Measurements from ENCODE around the gene TMEM30B. TPM values are rescaled to one million over a fixed set of nuclear protein-coding genes. Genes with fewer than 3 reads are reported as not detected.
A peak's percentile ranks its signal among the peaks of the same experiment; 100 is the strongest.

Gene TMEM30B
- total and polyA plus RNA-seq, 10 of the 15 experiments (the other 5 are each of a cell fraction or from before 2014, with no cell fraction given), result 0.10 TPM; not detected in 9

DNA sequence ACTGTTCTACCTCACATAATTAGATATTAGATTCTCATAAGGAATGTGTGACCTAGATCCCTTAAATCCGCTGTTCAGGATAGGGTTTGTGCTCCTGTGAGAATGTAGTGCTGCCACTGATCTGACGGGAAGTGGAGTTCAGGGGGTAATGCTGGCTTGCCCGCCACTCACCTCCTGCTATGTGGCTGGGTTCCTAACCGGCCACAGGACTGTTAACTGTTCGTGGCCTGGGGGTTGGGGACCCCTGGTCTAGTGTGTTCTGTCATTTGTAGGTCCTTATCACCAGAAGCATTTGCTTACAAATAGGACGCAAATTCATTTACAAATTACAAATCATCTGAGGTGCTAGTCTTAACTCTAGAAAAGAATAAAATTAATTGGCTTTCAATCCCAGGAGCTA, 16.4 kb upstream of the TMEM30B start (continued):
- TF ChIP-seq, protein P1, sequence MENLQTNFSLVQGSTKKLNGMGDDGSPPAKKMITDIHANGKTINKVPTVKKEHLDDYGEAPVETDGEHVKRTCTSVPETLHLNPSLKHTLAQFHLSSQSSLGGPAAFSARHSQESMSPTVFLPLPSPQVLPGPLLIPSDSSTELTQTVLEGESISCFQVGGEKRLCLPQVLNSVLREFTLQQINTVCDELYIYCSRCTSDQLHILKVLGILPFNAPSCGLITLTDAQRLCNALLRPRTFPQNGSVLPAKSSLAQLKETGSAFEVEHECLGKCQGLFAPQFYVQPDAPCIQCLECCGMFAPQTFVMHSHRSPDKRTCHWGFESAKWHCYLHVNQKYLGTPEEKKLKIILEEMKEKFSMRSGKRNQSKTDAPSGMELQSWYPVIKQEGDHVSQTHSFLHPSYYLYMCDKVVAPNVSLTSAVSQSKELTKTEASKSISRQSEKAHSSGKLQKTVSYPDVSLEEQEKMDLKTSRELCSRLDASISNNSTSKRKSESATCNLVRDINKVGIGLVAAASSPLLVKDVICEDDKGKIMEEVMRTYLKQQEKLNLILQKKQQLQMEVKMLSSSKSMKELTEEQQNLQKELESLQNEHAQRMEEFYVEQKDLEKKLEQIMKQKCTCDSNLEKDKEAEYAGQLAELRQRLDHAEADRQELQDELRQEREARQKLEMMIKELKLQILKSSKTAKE (IDR thresholded peaks at IDR 0.05; ENCODE audit: low read depth, poor library complexity, severe bottlenecking), result no peak
- no peak for TF ChIP-seq SIX5 (IDR thresholded peaks at IDR 0.05; ENCODE audit: low read depth, low read length, severe bottlenecking)

DNA sequence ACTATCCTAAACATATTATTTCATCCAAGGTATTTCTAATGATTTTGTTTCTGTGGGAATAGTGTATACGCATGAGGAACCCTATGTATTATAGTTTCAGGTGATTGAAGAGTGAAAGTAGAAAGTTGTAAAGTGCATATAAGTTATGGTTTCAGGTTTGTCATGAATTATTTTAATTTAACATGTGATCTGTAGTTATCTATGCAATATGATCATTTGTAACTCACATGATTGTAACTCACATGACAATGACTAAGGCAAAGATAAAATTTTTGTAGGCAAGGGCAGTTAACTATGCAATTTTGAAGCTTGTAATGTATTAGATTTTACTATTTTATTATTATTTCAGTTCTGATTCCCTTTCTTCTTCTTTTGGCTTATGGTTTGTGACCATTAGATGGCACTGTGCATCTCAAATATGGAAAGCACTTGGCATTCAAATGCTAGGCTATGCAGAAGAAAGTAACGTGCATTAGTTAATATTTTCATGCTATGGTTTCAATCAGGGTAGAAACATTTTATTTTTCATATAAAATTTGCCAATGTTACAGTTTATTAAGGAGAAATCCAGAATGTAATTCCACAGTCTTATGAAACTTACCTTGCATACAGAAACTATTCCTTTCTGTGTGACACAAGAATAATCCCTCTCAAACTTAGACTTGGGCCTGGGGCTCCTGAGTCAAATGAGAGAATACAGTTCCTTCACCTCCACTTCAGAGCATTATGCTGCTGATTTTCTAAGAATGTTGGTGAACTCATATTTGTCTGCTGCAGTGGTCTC, 15.8 kb upstream of the TMEM30B start:
- no peaks in the 10 kb centered on the region for H3K79me2 ChIP-seq (ENCODE audit: control insufficient read depth, insufficient read depth, low read length)
- in situ Hi-C loops (cut with MboI) (loop anchor here (5.0 kb wide), 1 partner anchor 540 kb away; no protein-coding TSS in a partner anchor), intact Hi-C loops (cut with micrococcal nuclease; ENCODE audit: unreplicated experiment) (loop anchor here (1.0 to 10.0 kb wide), 5 partner anchors 92 to 540 kb away; no protein-coding TSS in a partner anchor)
- no peaks in the 10 kb centered on the region for H4K20me1 ChIP-seq (ENCODE audit: control insufficient read depth, insufficient read depth)
- no peak overlapping the region; the same call in 1 of the 2 replicates for H3K9ac ChIP-seq (ENCODE audit: control insufficient read depth, insufficient read depth, low read length)
- ChIA-PET SMC1A (ENCODE audit: uncharacterized antibody, unreplicated experiment) (interaction anchor here (0.7 to 3.5 kb wide), 27 partner anchors 11 to 540 kb away, joined by 3 to 17 read pairs (median 4); no protein-coding TSS in a partner anchor), POLR2A (interaction anchor here (0.9 to 1.0 kb wide), 2 partner anchors 12 to 22 kb away, joined by 3 read pairs; no protein-coding TSS in a partner anchor), RAD21 (ENCODE audit: unreplicated experiment) (interaction anchor here (0.7 to 2.2 kb wide), 23 partner anchors 26 to 544 kb away, joined by 3 to 16 read pairs (median 4); no protein-coding TSS in a partner anchor), CTCF (interaction anchor here (0.6 to 5.9 kb wide), 35 partner anchors 9 to 593 kb away, joined by 3 to 42 read pairs (median 4); no protein-coding TSS in a partner anchor)
- H3K36me3 ChIP-seq (ENCODE audit: control insufficient read depth in 2 of 2, insufficient read depth in 2 of 2, low read length in 1 of 2), result no peaks in the 10 kb centered on the region
- H2AFZ ChIP-seq (ENCODE audit: control insufficient read depth, low read depth, low read length), result no peak overlapping the region
- FAIRE-seq (peak; percentile 57), DNase-seq (ENCODE audit: low read depth, low spot score) (peak; percentile 23), ATAC-seq (peak; percentile 89)
- H3K4me2 ChIP-seq (ENCODE audit: control insufficient read depth, insufficient read depth), result no peak overlapping the region
- no TSS peak for BruUV-seq (replicated peaks)
- no peak overlapping the region for H3K27ac ChIP-seq (ENCODE audit: control insufficient read depth, insufficient read depth)
- WGBS (ENCODE audit: insufficient coverage, insufficient replicate concordance, low lambda C conversion rate, missing lambda C conversion rate), result 2% methylated on average over 2 of the region's 2 CpGs
- peaks cover 12% of the 10 kb centered on the region for H3K4me1 ChIP-seq (ENCODE audit: control insufficient read depth, insufficient read depth, low read length)
- no peak overlapping the region for H3K4me3 ChIP-seq
- H3K9me3 ChIP-seq (replicated peaks; ENCODE audit: control insufficient read depth, insufficient read depth, low read length), result no peaks in the 10 kb centered on the region
- no peaks in the 10 kb centered on the region for H3K27me3 ChIP-seq (replicated peaks in 1 of 2; ENCODE audit: control insufficient read depth in 2 of 2, insufficient read depth in 2 of 2, low read length in 1 of 2)
- TF ChIP-seq SMARCA5 (IDR thresholded peaks at IDR 0.05) (peak; percentile 32; the same call in 1 of the 2 replicates), ZNF24 (IDR thresholded peaks at IDR 0.05) (0 out of 2 replicates have a peak, but pooled peaks have one; percentile 10), RAD51 (IDR thresholded peaks at IDR 0.05) (peak; percentile 76), TCF12 (IDR thresholded peaks at IDR 0.05; ENCODE audit: low read depth, low read length) (no peak), SMC3 (IDR thresholded peaks at IDR 0.05; ENCODE audit: borderline replicate concordance, low read length) (peak; percentile 69; the same call in 1 of the 2 replicates), ATF7 (IDR thresholded peaks at IDR 0.05; ENCODE audit: low read depth) (0 out of 2 replicates have a peak, but pooled peaks have one; percentile 18), SP1 (IDR thresholded peaks at IDR 0.05; ENCODE audit: low read depth, low read length) (no peak), RAD21 (IDR thresholded peaks at IDR 0.05; ENCODE audit: insufficient read depth, low read depth, low read length) (peak; percentile 89)
- TF ChIP-seq, protein P2, sequence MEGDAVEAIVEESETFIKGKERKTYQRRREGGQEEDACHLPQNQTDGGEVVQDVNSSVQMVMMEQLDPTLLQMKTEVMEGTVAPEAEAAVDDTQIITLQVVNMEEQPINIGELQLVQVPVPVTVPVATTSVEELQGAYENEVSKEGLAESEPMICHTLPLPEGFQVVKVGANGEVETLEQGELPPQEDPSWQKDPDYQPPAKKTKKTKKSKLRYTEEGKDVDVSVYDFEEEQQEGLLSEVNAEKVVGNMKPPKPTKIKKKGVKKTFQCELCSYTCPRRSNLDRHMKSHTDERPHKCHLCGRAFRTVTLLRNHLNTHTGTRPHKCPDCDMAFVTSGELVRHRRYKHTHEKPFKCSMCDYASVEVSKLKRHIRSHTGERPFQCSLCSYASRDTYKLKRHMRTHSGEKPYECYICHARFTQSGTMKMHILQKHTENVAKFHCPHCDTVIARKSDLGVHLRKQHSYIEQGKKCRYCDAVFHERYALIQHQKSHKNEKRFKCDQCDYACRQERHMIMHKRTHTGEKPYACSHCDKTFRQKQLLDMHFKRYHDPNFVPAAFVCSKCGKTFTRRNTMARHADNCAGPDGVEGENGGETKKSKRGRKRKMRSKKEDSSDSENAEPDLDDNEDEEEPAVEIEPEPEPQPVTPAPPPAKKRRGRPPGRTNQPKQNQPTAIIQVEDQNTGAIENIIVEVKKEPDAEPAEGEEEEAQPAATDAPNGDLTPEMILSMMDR (IDR thresholded peaks at IDR 0.05 in 2 of 3, conservative IDR thresholded peaks at IDR 0.05 in 1 of 3; ENCODE audit: control insufficient read depth in 2 of 3, extremely low read depth in 1 of 3, insufficient read depth in 1 of 3, low read depth in 3 of 3, low read length in 3 of 3), result peak; percentile 50 to 66 (median 65)
- TF ChIP-seq, protein P3, sequence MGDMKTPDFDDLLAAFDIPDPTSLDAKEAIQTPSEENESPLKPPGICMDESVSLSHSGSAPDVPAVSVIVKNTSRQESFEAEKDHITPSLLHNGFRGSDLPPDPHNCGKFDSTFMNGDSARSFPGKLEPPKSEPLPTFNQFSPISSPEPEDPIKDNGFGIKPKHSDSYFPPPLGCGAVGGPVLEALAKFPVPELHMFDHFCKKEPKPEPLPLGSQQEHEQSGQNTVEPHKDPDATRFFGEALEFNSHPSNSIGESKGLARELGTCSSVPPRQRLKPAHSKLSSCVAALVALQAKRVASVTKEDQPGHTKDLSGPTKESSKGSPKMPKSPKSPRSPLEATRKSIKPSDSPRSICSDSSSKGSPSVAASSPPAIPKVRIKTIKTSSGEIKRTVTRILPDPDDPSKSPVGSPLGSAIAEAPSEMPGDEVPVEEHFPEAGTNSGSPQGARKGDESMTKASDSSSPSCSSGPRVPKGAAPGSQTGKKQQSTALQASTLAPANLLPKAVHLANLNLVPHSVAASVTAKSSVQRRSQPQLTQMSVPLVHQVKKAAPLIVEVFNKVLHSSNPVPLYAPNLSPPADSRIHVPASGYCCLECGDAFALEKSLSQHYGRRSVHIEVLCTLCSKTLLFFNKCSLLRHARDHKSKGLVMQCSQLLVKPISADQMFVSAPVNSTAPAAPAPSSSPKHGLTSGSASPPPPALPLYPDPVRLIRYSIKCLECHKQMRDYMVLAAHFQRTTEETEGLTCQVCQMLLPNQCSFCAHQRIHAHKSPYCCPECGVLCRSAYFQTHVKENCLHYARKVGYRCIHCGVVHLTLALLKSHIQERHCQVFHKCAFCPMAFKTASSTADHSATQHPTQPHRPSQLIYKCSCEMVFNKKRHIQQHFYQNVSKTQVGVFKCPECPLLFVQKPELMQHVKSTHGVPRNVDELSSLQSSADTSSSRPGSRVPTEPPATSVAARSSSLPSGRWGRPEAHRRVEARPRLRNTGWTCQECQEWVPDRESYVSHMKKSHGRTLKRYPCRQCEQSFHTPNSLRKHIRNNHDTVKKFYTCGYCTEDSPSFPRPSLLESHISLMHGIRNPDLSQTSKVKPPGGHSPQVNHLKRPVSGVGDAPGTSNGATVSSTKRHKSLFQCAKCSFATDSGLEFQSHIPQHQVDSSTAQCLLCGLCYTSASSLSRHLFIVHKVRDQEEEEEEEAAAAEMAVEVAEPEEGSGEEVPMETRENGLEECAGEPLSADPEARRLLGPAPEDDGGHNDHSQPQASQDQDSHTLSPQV (IDR thresholded peaks at IDR 0.05), result peak; percentile 60; the same call in 1 of the 2 replicates
